ENCODE results near the gene GTF3C5. TPM values are rescaled to one million over a fixed set of nuclear protein-coding genes. Genes with fewer than 3 reads are reported as not detected.

GTF3C5 gene
- total RNA-seq, 2 experiments from 2014 or later: 49.0 to 52.4 TPM

- H3K4me3 ChIP-seq (ENCODE audit: low read length): no peak overlapping the region
- no peaks in the 10 kb centered on the region for H3K9me3 Mint-ChIP-seq
- peaks cover 31% of the 10 kb centered on the region for H3K36me3 Mint-ChIP-seq (ENCODE audit: low read depth)
- no peaks in the 10 kb centered on the region for H3K27me3 ChIP-seq (ENCODE audit: control insufficient read depth in 1 of 2, insufficient read depth in 2 of 2, low read length in 2 of 2)
- ATAC-seq (ENCODE audit: poor library complexity) (no peak), DNase-seq (no peak)
- H3K9me3 ChIP-seq (ENCODE audit: control insufficient read depth in 1 of 2, insufficient read depth in 1 of 2, low read length in 2 of 2): no peaks in the 10 kb centered on the region
- peaks cover 39% of the 10 kb centered on the region for H3K36me3 ChIP-seq (ENCODE audit: insufficient read depth, low read length)
- ChIA-PET CTCF (no interaction called here), POLR2A (interaction anchor here (2.3 kb wide), 1 partner anchor 28 kb away, joined by 10 read pairs; the partner anchor contains the start of gene GTF3C5)
- H3K4me3 Mint-ChIP-seq: no peak overlapping the region
- intact Hi-C loops (cut with DNase I, micrococcal nuclease): no loop called here
- no peak overlapping the region for H3K27ac ChIP-seq (ENCODE audit: low read depth in 1 of 2, low read length in 2 of 2)
- peaks cover 46% of the 10 kb centered on the region for H3K4me1 ChIP-seq (ENCODE audit: insufficient read depth, low read length)
- peaks cover 44% of the 10 kb centered on the region for H3K4me1 Mint-ChIP-seq (ENCODE audit: low read depth)
- H3K27me3 Mint-ChIP-seq: no peaks in the 10 kb centered on the region
- TF ChIP-seq CTCF (IDR thresholded peaks at IDR 0.05): no peak
- peak overlapping the region; percentile 77 for H3K27ac Mint-ChIP-seq
These were observed 27.3 kb downstream of the GTF3C5 start for GRCh38 chr9:133058071-133058470.

GRCh38 chr9:133058550-133059320 lies 27.9 kb downstream of the GTF3C5 start:
- H3K4me1 Mint-ChIP-seq (ENCODE audit: low read depth): peaks cover 44% of the 10 kb centered on the region
- Histone ChIP-seq H3K36me3 (ENCODE audit: insufficient read depth, low read length) (peaks cover 33% of the 10 kb centered on the region), H3K4me3 (ENCODE audit: low read length) (no peak overlapping the region), H3K27me3 (ENCODE audit: control insufficient read depth in 1 of 2, insufficient read depth in 2 of 2, low read length in 2 of 2) (no peaks in the 10 kb centered on the region), H3K27ac (ENCODE audit: low read depth in 1 of 2, low read length in 2 of 2) (no peak overlapping the region), H3K9me3 (ENCODE audit: control insufficient read depth in 1 of 2, insufficient read depth in 1 of 2, low read length in 2 of 2) (no peaks in the 10 kb centered on the region), H3K4me1 (ENCODE audit: insufficient read depth, low read length) (peaks cover 46% of the 10 kb centered on the region)
- peak in 2 of 14 experiments; percentile 11 to 14 for DNase-seq
- no peak for TF ChIP-seq CTCF (IDR thresholded peaks at IDR 0.05)
- H3K27me3 Mint-ChIP-seq: no peaks in the 10 kb centered on the region
- no peak for ATAC-seq (ENCODE audit: poor library complexity)
- H3K27ac Mint-ChIP-seq: peak overlapping the region; percentile 77
- H3K4me3 Mint-ChIP-seq: peak overlapping the region; percentile 12
- POLR2A ChIA-PET: interaction anchor here (1.1 to 2.3 kb wide), 2 partner anchors 28 to 90 kb away, joined by 3 to 10 read pairs; partner anchors contain the start of gene GTF3C5
- CTCF ChIA-PET: no interaction called here
- H3K36me3 Mint-ChIP-seq (ENCODE audit: low read depth): peaks cover 25% of the 10 kb centered on the region
- intact Hi-C loops (cut with DNase I, micrococcal nuclease): no loop called here
- H3K9me3 Mint-ChIP-seq: no peaks in the 10 kb centered on the region

GRCh38 chr9:133059623-133060022 lies 28.8 kb downstream of the GTF3C5 start:
- ATAC-seq (ENCODE audit: poor library complexity) (no peak), DNase-seq (peak in 2 of 14 experiments; percentile 23 to 35)
- POLR2A ChIA-PET: interaction anchor here (1.1 to 1.5 kb wide), 2 partner anchors 29 to 89 kb away, joined by 3 to 5 read pairs; partner anchors contain the start of gene GTF3C5
- peaks cover 44% of the 10 kb centered on the region for H3K4me1 Mint-ChIP-seq (ENCODE audit: low read depth)
- no peaks in the 10 kb centered on the region for H3K27me3 Mint-ChIP-seq
- Histone ChIP-seq H3K27me3 (ENCODE audit: control insufficient read depth in 1 of 2, insufficient read depth in 2 of 2, low read length in 2 of 2) (no peaks in the 10 kb centered on the region), H3K27ac (ENCODE audit: low read depth in 1 of 2, low read length in 2 of 2) (no peak overlapping the region), H3K4me3 (ENCODE audit: low read length) (no peak overlapping the region), H3K9me3 (ENCODE audit: control insufficient read depth in 1 of 2, insufficient read depth in 1 of 2, low read length in 2 of 2) (no peaks in the 10 kb centered on the region), H3K4me1 (ENCODE audit: insufficient read depth, low read length) (peaks cover 46% of the 10 kb centered on the region), H3K36me3 (ENCODE audit: insufficient read depth, low read length) (peaks cover 24% of the 10 kb centered on the region)
- H3K27ac Mint-ChIP-seq: peak overlapping the region; percentile 77
- H3K36me3 Mint-ChIP-seq (ENCODE audit: low read depth): peaks cover 18% of the 10 kb centered on the region
- peak overlapping the region; percentile 45 for H3K4me3 Mint-ChIP-seq
- H3K9me3 Mint-ChIP-seq: no peaks in the 10 kb centered on the region
- intact Hi-C loops (cut with DNase I, micrococcal nuclease): no loop called here
- CTCF ChIA-PET: no interaction called here
- no peak for TF ChIP-seq CTCF (IDR thresholded peaks at IDR 0.05)
